ENCODE measurements around the gene PLD1. TPM values are rescaled to one million over a fixed set of nuclear protein-coding genes. Genes with fewer than 3 reads are reported as not detected.

The PLD1 gene
- total RNA-seq, 1 donor from 2014 or later, result 8.8 TPM

- intact Hi-C loops (cut with DNase I), result no loop called here
- Histone ChIP-seq H3K9me3 (no peaks in the 10 kb centered on the region), H3K27ac (peak overlapping the region; percentile 44 to 67), H3K4me3 (peak overlapping the region; percentile 51 to 64), H3K27me3 (no peaks in the 10 kb centered on the region), H3K4me1 (peaks cover 0 to 37% of the 10 kb centered on the region in 2 donors), H3K36me3 (no peaks in the 10 kb centered on the region)
- DNase-seq (ENCODE audit: low spot score in 2 of 2), result no peak
- TF ChIP-seq CTCF (IDR thresholded peaks at IDR 0.05), result no peak
These were observed 41.9 kb downstream of the PLD1 start for GRCh38 chr3:171768281-171768900.

GRCh38 chr3:171765511-171765887 is 44.8 kb downstream of the PLD1 start:
- H3K27me3 ChIP-seq, result no peaks in the 10 kb centered on the region
- no peak for TF ChIP-seq CTCF (IDR thresholded peaks at IDR 0.05)
- DNase-seq (ENCODE audit: low spot score in 2 of 2), result no peak
- H3K4me1 ChIP-seq, result peaks cover 0 to 29% of the 10 kb centered on the region in 2 donors
- no peaks in the 10 kb centered on the region for H3K9me3 ChIP-seq
- peak overlapping the region; percentile 66 to 75 for H3K27ac ChIP-seq
- no peaks in the 10 kb centered on the region for H3K36me3 ChIP-seq
- intact Hi-C loops (cut with DNase I), result no loop called here
- no peak overlapping the region for H3K4me3 ChIP-seq

- Histone ChIP-seq H3K4me1 (peaks cover 0 to 24% of the 10 kb centered on the region in 2 donors), H3K4me3 (no peak overlapping the region), H3K27ac (no peak overlapping the region), H3K27me3 (no peaks in the 10 kb centered on the region), H3K9me3 (no peaks in the 10 kb centered on the region), H3K36me3 (no peaks in the 10 kb centered on the region)
- DNase-seq (ENCODE audit: low spot score in 2 of 2), result no peak
- TF ChIP-seq CTCF (IDR thresholded peaks at IDR 0.05), result no peak
- intact Hi-C loops (cut with DNase I), result no loop called here
These were observed 46.9 kb downstream of the PLD1 start for GRCh38 chr3:171763392-171763791.

- intact Hi-C loops (cut with DNase I), result no loop called here
- peaks cover 0 to 11% of the 10 kb centered on the region in 2 donors for H3K4me1 ChIP-seq
- no peak overlapping the region for H3K4me3 ChIP-seq
- no peak overlapping the region for H3K27ac ChIP-seq
- no peak for DNase-seq (ENCODE audit: low spot score in 2 of 2)
- no peaks in the 10 kb centered on the region for H3K9me3 ChIP-seq
- no peaks in the 10 kb centered on the region for H3K36me3 ChIP-seq
- no peaks in the 10 kb centered on the region for H3K27me3 ChIP-seq
- TF ChIP-seq CTCF (IDR thresholded peaks at IDR 0.05), result no peak
These were observed 49.8 kb downstream of the PLD1 start for GRCh38 chr3:171760477-171760876.

GRCh38 chr3:171758109-171758508 is 52.2 kb downstream of the PLD1 start:
- H3K4me1 ChIP-seq, result peaks cover 0 to 10% of the 10 kb centered on the region in 2 donors
- no peak for TF ChIP-seq CTCF (IDR thresholded peaks at IDR 0.05)
- no peaks in the 10 kb centered on the region for H3K27me3 ChIP-seq
- H3K27ac ChIP-seq, result no peak overlapping the region
- H3K36me3 ChIP-seq, result no peaks in the 10 kb centered on the region
- no peaks in the 10 kb centered on the region for H3K9me3 ChIP-seq
- intact Hi-C loops (cut with DNase I), result no loop called here
- no peak overlapping the region for H3K4me3 ChIP-seq
- DNase-seq (ENCODE audit: low spot score in 2 of 2), result no peak
